Left lobe of liver (tissue), 2 donors: ENCODE measurements around the gene FHIT. TPM values are rescaled to one million over a fixed set of nuclear protein-coding genes. Genes with fewer than 3 reads are reported as not detected.

Experiments
- ATAC-seq: fragments of 200-7000 bp; cut with Tn5 transposase; one replicate; pipeline ENCODE4 v1.9.1; 2020; ENCODE audit warnings: mild to moderate bottlenecking, moderate library complexity
- DNase-seq: peaks from one replicate; pipeline ENCODE4 v3.0.0-alpha.2; 2020; ENCODE audit warnings: low spot score
- total RNA-seq: library from RNA; stranded (reverse); gene quantifications from one replicate; pipeline ENCODE4 v1.2.1, GENCODE V29; 2021
- donor health status: DM: no; HTN: no; CAD: no; lungs with moderate emphysema.
- donor health status: DM: no; HTN: yes; CAD: no.

FHIT gene
- 5.1 TPM for total RNA-seq

- peak; percentile 89 for ATAC-seq
- peak; percentile 98 for DNase-seq
Observed at GRCh38 chr3:61251174-61251972, at the start of gene FHIT. FHIT (minus strand) TSS chr3:61251452.

GRCh38 chr3:61300786-61301185 is 49.5 kb upstream of the FHIT start:
- DNase-seq (no peak), ATAC-seq (no peak)

GRCh38 chr3:61300006-61300380 is 48.7 kb upstream of the FHIT start:
- no peak for ATAC-seq
- DNase-seq, result no peak

GRCh38 chr3:61299343-61300005 is 48.2 kb upstream of the FHIT start:
- ATAC-seq, result peak; percentile 19

GRCh38 chr3:61297821-61298220 is 46.6 kb upstream of the FHIT start:
- ATAC-seq, result no peak

More at GRCh38 chr3:61299343-61300005, 48.2 kb upstream of the FHIT start:
- DNase-seq, result no peak

GRCh38 chr3:61288446-61288845 is 37.2 kb upstream of the FHIT start:
- ATAC-seq, result no peak
- no peak for DNase-seq

More at GRCh38 chr3:61297821-61298220, 46.6 kb upstream of the FHIT start:
- no peak for DNase-seq

GRCh38 chr3:61283876-61284275 is 32.6 kb upstream of the FHIT start:
- no peak for DNase-seq

GRCh38 chr3:61278713-61279112 is 27.5 kb upstream of the FHIT start:
- no peak for DNase-seq
- no peak for ATAC-seq

More at GRCh38 chr3:61283876-61284275, 32.6 kb upstream of the FHIT start:
- no peak for ATAC-seq

- DNase-seq, result no peak
- ATAC-seq, result no peak
Observed at GRCh38 chr3:61277411-61277810, 26.2 kb upstream of the FHIT start.

- no peak for ATAC-seq
Observed at GRCh38 chr3:61269435-61269834, 18.2 kb upstream of the FHIT start.

GRCh38 chr3:61268644-61269043 is 17.4 kb upstream of the FHIT start:
- ATAC-seq (no peak), DNase-seq (no peak)

More at GRCh38 chr3:61269435-61269834, 18.2 kb upstream of the FHIT start:
- DNase-seq, result no peak

GRCh38 chr3:61264281-61264680 is 13.0 kb upstream of the FHIT start:
- DNase-seq (no peak), ATAC-seq (peak; percentile 83)

- DNase-seq (no peak), ATAC-seq (no peak)
Observed at GRCh38 chr3:61257148-61257547, 5.9 kb upstream of the FHIT start.

GRCh38 chr3:61253756-61254155 is 2.5 kb upstream of the FHIT start:
- no peak for DNase-seq
- no peak for ATAC-seq

- no peak for ATAC-seq
- DNase-seq, result no peak
Observed at GRCh38 chr3:61252836-61253235, 1.6 kb upstream of the FHIT start.

GRCh38 chr3:61250784-61251173 is 473 bp downstream of the FHIT start:
- DNase-seq (peak; percentile 52), ATAC-seq (peak; percentile 45)

- ATAC-seq, result no peak
- no peak for DNase-seq
Observed at GRCh38 chr3:61248496-61248895, 2.8 kb downstream of the FHIT start.

GRCh38 chr3:61247191-61247590 is 4.1 kb downstream of the FHIT start:
- ATAC-seq, result no peak
- no peak for DNase-seq

- DNase-seq (no peak), ATAC-seq (peak; percentile 81)
Observed at GRCh38 chr3:61239871-61240270, 11.4 kb downstream of the FHIT start.

GRCh38 chr3:61237858-61238257 is 13.4 kb downstream of the FHIT start:
- DNase-seq (no peak), ATAC-seq (no peak)

GRCh38 chr3:61236556-61236955 is 14.7 kb downstream of the FHIT start:
- DNase-seq (no peak), ATAC-seq (peak; percentile 44)

- DNase-seq (no peak), ATAC-seq (no peak)
Observed at GRCh38 chr3:61233746-61234145, 17.5 kb downstream of the FHIT start.
